B cell (primary cell): Measurements from ENCODE around the gene RPL29.

ENCODE experiments used
- CTCF ChIP-seq: fragments of 200-600 bp; IDR thresholded peaks from one replicate; pipeline ENCODE4 v1.8.0; 2022; ENCODE audit warnings: antibody characterized with exemption, mild to moderate bottlenecking
- EZH2 ChIP-seq: IDR thresholded peaks from 2 replicates; pipeline ENCODE4 v1.6.1; 2012; ENCODE audit warnings: borderline replicate concordance, low read depth, mild to moderate bottlenecking, moderate library complexity, low read length; ENCODE audit not compliant: insufficient read depth, poor library complexity, severe bottlenecking

DNA sequence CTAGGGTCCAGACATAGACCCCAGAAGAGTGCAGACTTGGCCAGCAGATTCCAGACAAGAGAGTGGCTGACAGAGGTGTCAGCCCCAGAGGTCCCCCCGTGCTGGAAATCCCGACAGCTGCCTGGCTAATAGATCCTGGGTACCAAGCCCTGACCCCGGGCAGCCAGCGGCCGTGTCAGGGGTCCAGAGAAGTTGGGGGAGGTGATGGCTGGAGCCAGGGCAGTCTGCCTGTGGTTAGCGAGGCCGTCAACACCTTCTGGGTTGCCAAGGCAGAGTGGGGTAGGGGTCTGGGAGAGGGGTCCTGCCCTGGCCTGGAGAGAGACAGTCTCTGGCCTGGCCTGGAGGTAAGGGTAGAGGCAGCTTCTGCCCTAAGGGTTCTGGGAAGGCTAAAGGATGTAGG is 25.1 kb upstream of the RPL29 start:
- TF ChIP-seq EZH2, result no peak
- TF ChIP-seq CTCF, result no peak
